Common myeloid progenitor, CD34-positive (primary cell): ENCODE results near the gene CALCR.

Experiments
- CTCF ChIA-PET: fragments of 350-600 bp; sonication (Branson Sonifier 250); formaldehyde crosslinking; loops from one replicate; lab custom pipeline; 2021; ENCODE audit warnings: antibody characterized with exemption; lab: Charles Lee
- POLR2A ChIA-PET: fragments of 350-600 bp; sonication (Branson Sonifier 250); formaldehyde crosslinking; loops from one replicate; lab custom pipeline; 2021; ENCODE audit warnings: antibody characterized with exemption; lab: Charles Lee
- DNase-seq, 3 donors: peaks; one replicate each; pipeline versions ENCODE4 v3.0.0 to v3.0.0-alpha.2; 2013
- H3K27ac ChIP-seq, 2 experiments: 1 replicate in 1 of 2; 2 replicates in 1 of 2; pipeline ENCODE4 v1.7.0; 2013; ENCODE audit warnings: inconsistent platforms in 2 of 2, low read length in 2 of 2, mild to moderate bottlenecking in 2 of 2, low read depth in 1 of 2, moderate library complexity in 1 of 2; ENCODE audit not compliant: severe bottlenecking in 2 of 2, insufficient read depth in 1 of 2, poor library complexity in 1 of 2
- H3K27me3 ChIP-seq, 5 experiments: replicated peaks in 2 of 5; 1 replicate in 3 of 5; 2 replicates in 2 of 5; pipeline versions ENCODE4 v1.6.1 to v1.7.0; 2013; ENCODE audit warnings: low read length in 4 of 5, mild to moderate bottlenecking in 2 of 5, moderate library complexity in 2 of 5, inconsistent platforms in 1 of 5; ENCODE audit not compliant: insufficient read depth in 5 of 5, control insufficient read depth in 4 of 5
- H3K36me3 ChIP-seq, 4 experiments: 1 replicate in 2 of 4; 2 replicates in 2 of 4; pipeline versions ENCODE4 v1.6.1 to v1.7.0; 2013; ENCODE audit warnings: low read length in 3 of 4, control low read depth in 1 of 4, mild to moderate bottlenecking in 1 of 4; ENCODE audit not compliant: control insufficient read depth in 4 of 4, insufficient read depth in 4 of 4
- H3K4me1 ChIP-seq, 4 experiments: 1 replicate in 3 of 4; 2 replicates in 1 of 4; pipeline versions ENCODE4 v1.6.1 to v1.7.1; 2013; ENCODE audit warnings: low read length in 3 of 4, mild to moderate bottlenecking in 3 of 4, control low read depth in 1 of 4, inconsistent platforms in 1 of 4, moderate library complexity in 1 of 4; ENCODE audit not compliant: control insufficient read depth in 4 of 4, insufficient read depth in 4 of 4; ENCODE audit errors: control extremely low read depth in 1 of 4
- H3K4me3 ChIP-seq, 7 experiments: 1 replicate in 4 of 7; 2 replicates in 3 of 7; pipeline versions ENCODE4 v1.5.1 to v1.7.0; 2013; ENCODE audit warnings: mild to moderate bottlenecking in 7 of 7, low read length in 6 of 7, moderate library complexity in 6 of 7, inconsistent platforms in 2 of 7, low read depth in 2 of 7, control low read depth in 1 of 7; ENCODE audit not compliant: insufficient read depth in 4 of 7, control insufficient read depth in 1 of 7; ENCODE audit errors: extremely low read depth in 1 of 7
- H3K9me3 ChIP-seq, 5 experiments: 1 replicate in 4 of 5; 2 replicates in 1 of 5; pipeline versions ENCODE4 v1.6.1 to v1.7.1; 2013; ENCODE audit warnings: low read length in 4 of 5, mild to moderate bottlenecking in 2 of 5, inconsistent platforms in 1 of 5, low read depth in 1 of 5, moderate library complexity in 1 of 5; ENCODE audit not compliant: control insufficient read depth in 4 of 5, insufficient read depth in 2 of 5; ENCODE audit errors: control extremely low read depth in 1 of 5
- WGBS: methylation state at CpG from one replicate; pipeline ENCODE4 v1.1.5; 2013; ENCODE audit not compliant: insufficient coverage; 5-methylcytosine and 5-hydroxymethylcytosine counted together

The CALCR gene

DNA sequence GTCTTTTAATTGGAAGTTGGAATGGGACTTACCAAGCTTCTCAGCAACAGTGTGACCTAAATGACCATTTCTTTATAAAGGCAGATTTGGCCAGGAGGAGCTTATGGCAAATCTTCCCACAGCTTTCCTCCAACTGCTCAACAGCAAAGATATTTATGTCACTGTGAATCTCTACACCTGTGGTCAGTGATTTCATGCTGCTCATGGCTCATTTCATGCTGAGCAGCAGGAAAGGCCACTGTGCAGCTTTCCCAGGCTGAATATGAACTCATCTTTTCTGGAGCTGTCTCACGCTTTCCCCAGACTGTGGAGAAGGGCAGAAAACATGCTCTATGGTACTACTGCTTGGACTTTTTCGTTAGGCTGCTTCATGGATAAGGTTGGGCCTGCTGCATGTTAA is 29.8 kb downstream of the CALCR start:
- Histone ChIP-seq H3K27me3 (no peaks in the 10 kb centered on the region), H3K4me1 (no peaks in the 10 kb centered on the region), H3K36me3 (no peaks in the 10 kb centered on the region), H3K9me3 (no peaks in the 10 kb centered on the region), H3K4me3 (no peak overlapping the region), H3K27ac (no peak overlapping the region)
- ChIA-PET CTCF (no interaction called here), POLR2A (no interaction called here)
- no peak for DNase-seq
- WGBS: 100% methylated on average over 1 of the region's 2 CpGs

GRCh38 chr7:93538061-93538460 is 36.5 kb downstream of the CALCR start:
- H3K9me3 ChIP-seq: no peaks in the 10 kb centered on the region
- H3K27ac ChIP-seq: no peak overlapping the region
- no peaks in the 10 kb centered on the region for H3K36me3 ChIP-seq
- WGBS: no CpG with 5 or more reads among the region's 1 CpG
- H3K4me1 ChIP-seq: no peaks in the 10 kb centered on the region
- DNase-seq: no peak
- H3K27me3 ChIP-seq: no peaks in the 10 kb centered on the region
- H3K4me3 ChIP-seq: no peak overlapping the region
- POLR2A ChIA-PET: no interaction called here
- CTCF ChIA-PET: interaction anchor here (0.8 kb wide), 1 partner anchor 9 kb away, joined by 3 read pairs; no protein-coding TSS in a partner anchor

DNA sequence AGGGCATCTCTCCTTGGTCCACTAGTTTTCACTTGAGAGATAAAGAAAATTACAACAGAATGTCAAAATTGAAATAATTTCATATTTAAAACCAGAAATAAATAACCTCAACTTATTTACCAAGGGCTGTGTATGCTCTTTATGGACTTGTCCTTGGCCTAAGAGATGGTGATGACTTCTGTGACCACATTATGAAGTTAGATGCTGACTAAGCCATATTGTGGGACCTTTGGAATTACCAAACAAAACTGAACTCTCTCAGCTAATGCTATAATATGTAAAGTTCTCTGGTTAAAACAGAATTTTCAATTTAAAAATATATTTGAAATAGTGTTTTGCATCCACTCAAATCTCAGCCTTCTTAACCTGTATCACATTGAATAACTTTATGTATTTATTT is 38.9 kb downstream of the CALCR start:
- no peaks in the 10 kb centered on the region for H3K27me3 ChIP-seq
- DNase-seq: no peak
- CTCF ChIA-PET: interaction anchor here (0.9 kb wide), 1 partner anchor 16 kb away, joined by 3 read pairs; no protein-coding TSS in a partner anchor
- no peak overlapping the region for H3K4me3 ChIP-seq
- H3K36me3 ChIP-seq: no peaks in the 10 kb centered on the region
- no peaks in the 10 kb centered on the region for H3K9me3 ChIP-seq
- POLR2A ChIA-PET: no interaction called here
- no peak overlapping the region for H3K27ac ChIP-seq
- H3K4me1 ChIP-seq: no peaks in the 10 kb centered on the region

DNA sequence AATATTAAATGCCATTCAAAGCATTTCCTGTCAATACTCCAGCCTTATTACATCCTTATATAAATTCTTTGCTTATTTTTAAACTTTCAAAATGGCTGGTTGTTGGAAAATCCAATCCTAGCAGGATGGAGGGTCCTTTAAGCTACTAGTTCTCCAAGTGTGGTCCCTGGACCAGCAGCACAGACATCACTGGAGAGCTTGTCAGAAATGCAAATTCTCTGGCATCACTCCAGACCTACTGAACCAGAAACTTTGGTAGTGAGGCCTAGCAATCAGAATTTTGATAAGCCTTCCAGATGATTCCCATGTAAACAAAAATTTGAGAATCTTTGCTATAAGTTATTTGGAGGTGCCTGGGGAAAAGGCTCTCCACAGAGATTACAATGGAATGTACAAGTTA is 43.8 kb downstream of the CALCR start:
- H3K36me3 ChIP-seq: no peaks in the 10 kb centered on the region
- ChIA-PET POLR2A (no interaction called here), CTCF (no interaction called here)
- H3K4me3 ChIP-seq: no peak overlapping the region
- H3K4me1 ChIP-seq: no peaks in the 10 kb centered on the region
- H3K9me3 ChIP-seq: no peaks in the 10 kb centered on the region
- no peaks in the 10 kb centered on the region for H3K27me3 ChIP-seq
- no peak overlapping the region for H3K27ac ChIP-seq
- no peak for DNase-seq

GRCh38 chr7:93516834-93517233 is 57.7 kb downstream of the CALCR start:
- Histone ChIP-seq H3K36me3 (no peaks in the 10 kb centered on the region), H3K4me1 (no peaks in the 10 kb centered on the region), H3K27me3 (no peaks in the 10 kb centered on the region), H3K9me3 (no peaks in the 10 kb centered on the region), H3K4me3 (no peak overlapping the region), H3K27ac (no peak overlapping the region)
- ChIA-PET POLR2A (no interaction called here), CTCF (no interaction called here)
- no peak for DNase-seq
- WGBS: 100% methylated on average over 1 of the region's 4 CpGs

DNA sequence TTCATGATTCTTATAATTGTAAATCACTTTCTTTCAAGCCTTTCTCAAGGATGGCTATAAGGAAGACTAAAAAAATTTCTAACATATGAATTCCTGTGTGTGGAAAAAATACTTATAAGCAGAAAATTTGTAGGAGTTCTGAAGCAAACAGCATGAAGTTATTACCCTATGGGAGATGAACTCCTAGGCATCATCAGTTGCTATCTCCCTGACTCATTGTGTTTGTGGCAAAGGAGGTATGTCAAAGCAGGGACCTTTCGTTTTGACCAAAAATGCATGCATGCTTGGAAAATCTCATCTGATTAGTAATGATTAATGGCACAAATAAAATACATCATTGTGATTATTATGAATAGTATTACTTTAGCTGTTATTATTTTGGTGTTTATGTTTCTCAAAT is 59.4 kb downstream of the CALCR start:
- H3K9me3 ChIP-seq: no peaks in the 10 kb centered on the region
- WGBS: no CpG with 5 or more reads among the region's 1 CpG
- H3K36me3 ChIP-seq: no peaks in the 10 kb centered on the region
- H3K27ac ChIP-seq: no peak overlapping the region
- ChIA-PET POLR2A (interaction anchor here (0.6 kb wide), 1 partner anchor 45 kb away, joined by 4 read pairs; no protein-coding TSS in a partner anchor), CTCF (no interaction called here)
- H3K27me3 ChIP-seq: no peaks in the 10 kb centered on the region
- H3K4me1 ChIP-seq: no peaks in the 10 kb centered on the region
- no peak for DNase-seq
- H3K4me3 ChIP-seq: no peak overlapping the region

DNA sequence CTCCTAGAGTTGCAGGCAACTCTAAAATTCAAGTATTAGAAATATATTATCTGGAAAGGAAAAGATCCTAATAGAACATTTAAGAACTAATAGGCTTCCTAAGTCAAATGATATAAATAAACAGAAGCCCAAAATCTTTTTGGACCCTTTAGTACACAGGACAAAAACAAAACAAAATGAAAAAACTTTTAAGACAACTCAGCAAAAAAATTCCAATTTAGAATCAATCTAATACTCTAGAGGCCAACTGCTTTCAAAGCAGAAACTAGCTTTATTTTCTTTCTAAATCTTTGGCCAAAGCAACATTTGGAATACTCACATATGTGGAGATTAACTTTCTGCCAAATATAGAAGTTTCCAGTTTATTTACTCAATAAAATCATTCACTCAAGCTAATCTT is 65.2 kb downstream of the CALCR start:
- ChIA-PET POLR2A (no interaction called here), CTCF (no interaction called here)
- Histone ChIP-seq H3K4me1 (no peaks in the 10 kb centered on the region), H3K27ac (no peak overlapping the region), H3K36me3 (no peaks in the 10 kb centered on the region), H3K9me3 (no peaks in the 10 kb centered on the region), H3K4me3 (no peak overlapping the region), H3K27me3 (no peaks in the 10 kb centered on the region)
- DNase-seq: no peak
